Activated naive CD8-positive, alpha-beta T cell treated with anti-CD3 and anti-CD28 coated beads, Interleukin-2, amount 50 U/mL, for 16 hours (primary cell): ENCODE data around the gene GALK1.
"Not testable (repeated sequence)": the region's sequence is repeated elsewhere in the genome, so short reads cannot be mapped to it uniquely, and the experiment has no call there.

Experiments
- DNase-seq: peaks from one replicate; pipeline ENCODE4 v3.0.0-alpha.2; 2020; ENCODE audit warnings: low read depth, low spot score

Gene GALK1

DNA sequence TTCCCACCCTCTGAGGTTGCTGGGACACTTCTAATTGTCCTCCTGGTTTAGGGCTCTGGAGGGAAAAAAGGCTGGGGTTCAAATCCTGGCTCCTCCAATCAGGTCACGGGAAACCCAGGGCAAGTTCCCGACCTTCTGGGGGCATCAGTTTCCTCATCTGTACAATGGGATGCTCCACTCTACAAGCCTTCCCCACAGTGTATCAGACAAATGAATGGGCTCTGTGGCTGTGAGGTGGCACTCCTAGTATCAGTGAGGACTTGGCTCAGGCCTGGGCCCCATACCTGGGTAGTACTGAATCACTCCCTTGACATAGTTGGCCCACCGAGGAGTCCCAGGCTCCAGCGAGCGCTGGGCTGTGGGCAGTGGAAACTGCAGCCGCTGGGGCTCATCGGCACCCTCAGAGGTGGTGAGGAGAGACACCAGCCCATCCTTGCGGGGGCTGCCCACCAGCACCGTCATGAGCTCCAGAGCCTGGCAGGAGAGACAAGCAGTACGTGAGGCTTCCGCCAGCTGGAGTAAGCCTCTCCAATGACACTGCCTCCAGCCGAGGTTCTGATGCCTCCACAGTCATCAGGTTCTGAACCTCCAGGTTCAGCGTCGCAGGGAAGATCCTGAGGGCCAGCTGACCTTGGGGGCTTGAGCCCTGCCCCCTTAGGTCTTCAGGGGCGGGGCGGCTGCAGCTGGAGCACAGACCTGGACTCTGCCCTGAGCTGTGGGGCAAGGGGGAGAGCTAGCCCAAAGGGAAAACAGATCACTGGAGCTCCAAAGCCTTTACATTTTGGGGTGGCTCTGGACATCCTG, 1.2 kb downstream of the GALK1 start:
- DNase-seq = no peak

GRCh38 chr17:75763269-75763607, 1.8 kb downstream of the GALK1 start:
- DNase-seq = no peak

GRCh38 chr17:75762513-75763268, 2.3 kb downstream of the GALK1 start:
- no peak for DNase-seq

- not testable (repeated sequence) for DNase-seq
These were observed 4.9 kb downstream of the GALK1 start for GRCh38 chr17:75759978-75760640.

DNA sequence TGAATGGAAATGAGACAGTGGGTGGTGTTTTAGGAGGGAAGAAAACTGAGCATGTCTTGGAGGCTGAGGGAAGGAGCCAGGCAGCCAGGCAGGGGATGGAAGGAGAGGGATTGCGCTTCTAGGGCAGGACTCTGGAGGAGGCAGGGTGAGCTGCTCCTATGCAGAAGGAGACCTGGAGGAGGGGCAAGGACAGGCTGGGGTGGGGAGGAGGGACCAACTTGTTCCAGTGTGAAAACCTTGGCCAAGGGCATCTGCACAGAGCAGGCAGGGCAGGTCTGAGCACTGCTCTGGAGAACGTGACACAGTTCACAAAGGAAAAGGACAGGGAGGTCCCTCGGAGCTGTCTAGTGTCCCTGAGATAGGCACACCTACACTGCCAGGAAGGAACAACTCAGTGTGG, 5.5 kb downstream of the GALK1 start:
- no peak for DNase-seq

- DNase-seq = no peak
These were observed 6.7 kb downstream of the GALK1 start for GRCh38 chr17:75758131-75758905.

GRCh38 chr17:75757086-75757681, 7.8 kb downstream of the GALK1 start:
- no peak for DNase-seq

DNA sequence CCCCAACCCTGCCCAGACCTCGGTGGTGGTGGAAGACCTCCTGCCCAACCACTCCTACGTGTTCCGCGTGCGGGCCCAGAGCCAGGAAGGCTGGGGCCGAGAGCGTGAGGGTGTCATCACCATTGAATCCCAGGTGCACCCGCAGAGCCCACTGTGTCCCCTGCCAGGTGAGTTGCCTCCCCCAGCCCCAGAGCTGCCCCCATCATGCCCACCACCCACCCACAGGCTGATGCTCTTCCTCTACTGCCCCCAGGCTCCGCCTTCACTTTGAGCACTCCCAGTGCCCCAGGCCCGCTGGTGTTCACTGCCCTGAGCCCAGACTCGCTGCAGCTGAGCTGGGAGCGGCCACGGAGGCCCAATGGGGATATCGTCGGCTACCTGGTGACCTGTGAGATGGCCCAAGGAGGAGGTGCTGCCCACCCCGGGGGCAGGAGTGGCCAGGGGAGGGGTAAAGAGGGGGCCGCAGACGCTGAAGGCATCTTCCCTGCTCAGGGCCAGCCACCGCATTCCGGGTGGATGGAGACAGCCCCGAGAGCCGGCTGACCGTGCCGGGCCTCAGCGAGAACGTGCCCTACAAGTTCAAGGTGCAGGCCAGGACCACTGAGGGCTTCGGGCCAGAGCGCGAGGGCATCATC, 8.4 kb downstream of the GALK1 start:
- no peak for DNase-seq

DNA sequence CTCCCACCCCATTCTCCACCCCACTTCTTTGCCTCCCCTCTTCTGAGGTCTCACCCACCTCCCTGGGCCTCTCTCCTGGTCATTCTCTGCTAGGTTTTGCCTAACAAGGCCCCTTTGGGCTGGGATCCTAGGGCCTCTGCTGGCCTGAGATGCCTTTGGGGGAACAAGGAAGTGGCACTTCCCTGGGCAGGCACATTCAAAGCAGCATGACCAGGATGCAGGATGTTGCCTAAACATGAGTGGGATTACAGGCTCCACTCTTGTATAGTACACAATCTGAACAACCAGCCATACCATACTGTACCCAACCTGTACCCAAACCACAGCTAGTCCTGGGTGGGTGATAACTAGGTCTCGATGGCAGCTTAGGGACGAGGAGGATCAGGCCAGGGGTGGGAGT, 9.0 kb downstream of the GALK1 start:
- no peak for DNase-seq

GRCh38 chr17:75755205-75755901, 9.6 kb downstream of the GALK1 start:
- no peak for DNase-seq

DNA sequence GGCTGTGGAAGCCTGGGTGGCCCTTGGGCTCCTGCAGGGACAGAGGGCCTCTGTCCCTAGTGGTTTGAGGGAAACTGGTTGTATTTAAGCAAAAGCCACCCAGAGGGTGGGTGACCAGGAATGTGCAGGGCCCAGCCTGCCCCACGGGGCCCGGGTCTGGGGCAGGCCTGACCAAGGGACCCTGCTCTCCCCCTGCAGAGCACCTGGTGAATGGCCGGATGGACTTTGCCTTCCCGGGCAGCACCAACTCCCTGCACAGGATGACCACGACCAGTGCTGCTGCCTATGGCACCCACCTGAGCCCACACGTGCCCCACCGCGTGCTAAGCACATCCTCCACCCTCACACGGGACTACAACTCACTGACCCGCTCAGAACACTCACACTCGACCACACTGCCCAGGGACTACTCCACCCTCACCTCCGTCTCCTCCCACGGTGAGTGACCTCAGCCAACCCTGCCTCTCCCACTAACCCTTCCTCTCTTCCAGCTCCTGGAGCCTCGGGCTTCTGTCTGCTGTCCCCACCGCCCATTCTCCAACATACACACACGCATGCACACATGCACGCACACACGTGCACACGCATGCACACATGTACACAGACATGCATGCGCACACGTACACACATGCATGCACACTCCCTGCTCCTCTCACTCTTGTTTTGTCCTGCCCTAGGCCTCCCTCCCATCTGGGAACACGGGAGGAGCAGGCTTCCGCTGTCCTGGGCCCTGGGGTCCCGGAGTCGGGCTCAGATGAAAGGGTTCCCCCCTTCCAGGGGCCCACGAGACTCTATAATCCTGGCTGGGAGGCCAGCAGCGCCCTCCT, 10.4 kb downstream of the GALK1 start:
- DNase-seq = no peak

DNA sequence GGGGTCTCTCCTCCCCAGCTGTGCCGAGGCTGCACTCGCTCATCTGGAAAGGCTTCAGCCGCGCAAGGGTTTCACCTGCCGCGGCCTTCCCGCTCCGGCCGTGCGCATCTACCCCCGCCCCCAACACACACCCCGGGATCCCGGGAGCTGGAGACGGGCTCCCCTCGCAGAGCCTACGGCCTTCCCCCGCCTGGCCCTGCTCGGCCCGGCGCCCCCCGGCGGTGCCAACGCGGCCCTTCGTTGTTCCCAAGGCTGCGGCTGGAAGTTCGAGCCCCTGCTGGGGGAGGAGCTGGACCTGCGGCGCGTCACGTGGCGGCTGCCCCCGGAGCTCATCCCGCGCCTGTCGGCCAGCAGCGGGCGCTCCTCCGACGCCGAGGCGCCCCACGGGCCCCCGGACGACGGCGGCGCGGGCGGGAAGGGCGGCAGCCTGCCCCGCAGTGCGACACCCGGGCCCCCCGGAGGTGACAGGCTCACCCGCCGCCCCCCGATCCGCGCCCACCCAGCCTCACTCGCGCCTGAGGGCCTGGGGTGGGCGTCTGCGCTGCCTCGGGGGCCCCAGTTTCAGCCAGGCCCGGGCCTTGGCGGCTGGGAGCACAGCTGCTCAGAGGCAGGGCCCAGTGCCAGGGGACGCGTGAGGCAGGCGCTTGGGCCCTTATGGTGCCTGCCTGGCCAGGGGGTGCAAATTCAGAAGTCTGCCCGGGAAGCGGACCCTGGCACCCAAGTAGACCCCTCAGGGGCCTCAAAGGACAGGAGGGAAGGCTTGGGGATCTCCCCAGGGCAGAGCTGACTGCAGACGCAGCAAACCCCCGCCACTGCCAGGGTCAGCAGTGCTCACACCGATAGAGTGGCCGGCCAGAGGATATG, 11.2 kb downstream of the GALK1 start:
- DNase-seq = peak; percentile 45

GRCh38 chr17:75752802-75753513, 12.0 kb downstream of the GALK1 start:
- no peak for DNase-seq

DNA sequence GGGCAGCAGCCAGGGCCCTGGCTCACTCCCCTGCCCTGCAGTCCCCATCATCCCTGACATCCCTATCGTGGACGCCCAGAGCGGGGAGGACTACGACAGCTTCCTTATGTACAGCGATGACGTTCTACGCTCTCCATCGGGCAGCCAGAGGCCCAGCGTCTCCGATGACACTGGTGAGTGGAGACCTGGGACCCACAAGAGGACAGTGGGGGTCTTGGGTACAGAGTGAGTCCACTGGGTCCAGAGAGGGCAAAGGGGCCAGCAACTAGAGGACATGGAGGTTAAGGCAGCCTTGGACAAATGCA, 12.6 kb downstream of the GALK1 start:
- DNase-seq = no peak

DNA sequence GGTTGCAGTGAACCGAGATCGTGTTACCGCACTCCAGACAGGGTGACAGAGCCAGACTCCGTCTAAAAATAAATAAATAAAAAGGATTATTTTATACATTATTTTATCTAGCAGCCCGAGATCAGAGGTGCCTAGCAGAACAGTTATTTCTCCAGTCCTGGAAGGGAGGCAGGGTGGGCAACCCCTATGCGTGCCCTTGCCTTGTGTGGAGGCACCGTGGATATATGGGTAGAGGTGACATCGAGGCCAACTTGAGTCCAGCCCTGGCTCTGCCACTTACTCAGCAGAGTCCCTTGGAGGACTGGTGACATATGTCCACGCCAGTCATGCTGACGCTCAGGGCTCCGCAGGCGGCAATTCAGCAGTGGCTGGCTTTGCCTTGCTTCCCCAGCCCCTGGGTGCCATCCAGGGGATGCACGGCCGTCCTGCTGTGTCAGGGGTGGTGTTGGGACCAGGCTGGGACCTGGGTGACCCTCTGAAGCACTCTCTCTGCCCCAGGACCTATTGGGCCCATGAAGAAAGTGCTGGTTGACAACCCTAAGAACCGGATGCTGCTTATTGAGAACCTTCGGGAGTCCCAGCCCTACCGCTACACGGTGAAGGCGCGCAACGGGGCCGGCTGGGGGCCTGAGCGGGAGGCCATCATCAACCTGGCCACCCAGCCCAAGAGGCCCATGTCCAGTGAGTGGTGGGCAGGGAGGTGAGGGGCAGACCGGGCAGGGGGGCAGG, 13.2 kb downstream of the GALK1 start:
- DNase-seq = no peak

DNA sequence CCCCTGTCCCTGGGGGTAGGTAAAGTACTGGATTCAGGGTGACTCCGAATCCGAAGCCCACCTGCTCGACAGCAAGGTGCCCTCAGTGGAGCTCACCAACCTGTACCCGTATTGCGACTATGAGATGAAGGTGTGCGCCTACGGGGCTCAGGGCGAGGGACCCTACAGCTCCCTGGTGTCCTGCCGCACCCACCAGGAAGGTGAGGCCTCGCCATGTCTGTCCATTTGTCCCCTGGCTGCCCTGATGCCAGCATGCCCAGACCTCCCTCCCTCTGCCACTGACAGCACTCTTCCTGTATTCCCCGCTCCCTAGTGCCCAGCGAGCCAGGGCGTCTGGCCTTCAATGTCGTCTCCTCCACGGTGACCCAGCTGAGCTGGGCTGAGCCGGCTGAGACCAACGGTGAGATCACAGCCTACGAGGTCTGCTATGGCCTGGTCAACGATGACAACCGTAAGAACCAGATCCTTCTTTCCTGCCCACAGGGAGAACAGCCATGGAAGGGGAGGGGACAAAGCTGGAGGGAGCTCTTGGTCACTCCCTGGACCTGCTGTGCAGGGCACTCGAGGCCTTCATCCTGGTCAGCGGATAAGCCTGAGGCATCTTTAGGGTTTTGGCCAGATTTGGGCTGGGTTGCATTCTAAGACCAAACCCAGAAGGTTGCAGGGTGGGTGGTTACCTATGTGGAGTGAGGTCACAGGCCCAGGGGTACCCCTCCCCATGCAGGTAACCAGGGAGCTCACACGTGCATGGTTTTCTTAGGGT, 14.2 kb downstream of the GALK1 start:
- no peak for DNase-seq
